T-helper 9 cell (primary cell): Measurements from ENCODE around the gene TIRAP.
"Not testable (repeated sequence)": the region's sequence is repeated elsewhere in the genome, so short reads cannot be mapped to it uniquely, and the experiment has no call there.

Experiments used
- DNase-seq: peaks from one replicate; pipeline ENCODE4 v3.0.0-alpha.2; 2020

Gene TIRAP

GRCh38 chr11:126288237-126288636, 5.3 kb downstream of the TIRAP start:
- DNase-seq, result no peak

DNA sequence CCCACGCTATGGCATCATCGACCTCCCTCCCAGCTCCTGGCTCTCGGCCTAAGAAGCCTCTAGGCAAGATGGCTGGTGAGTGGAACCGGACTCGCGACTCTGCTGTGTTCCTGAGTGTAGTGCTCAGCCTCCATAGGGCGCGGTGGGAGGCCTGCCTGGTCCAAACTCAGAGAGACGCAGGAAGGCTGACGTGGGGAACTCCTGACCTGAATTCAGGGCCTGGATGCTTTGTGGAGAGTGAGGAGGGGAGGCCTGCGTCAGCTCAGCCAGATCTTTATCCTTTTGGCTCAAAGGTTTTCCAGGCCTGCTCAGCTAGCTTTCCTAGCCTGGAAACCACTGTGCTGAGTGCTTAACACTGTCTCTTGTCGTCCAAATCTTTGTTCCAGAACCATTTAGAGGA, 8.0 kb downstream of the TIRAP start:
- no peak for DNase-seq

GRCh38 chr11:126293726-126294125, 10.8 kb downstream of the TIRAP start:
- no peak for DNase-seq

DNA sequence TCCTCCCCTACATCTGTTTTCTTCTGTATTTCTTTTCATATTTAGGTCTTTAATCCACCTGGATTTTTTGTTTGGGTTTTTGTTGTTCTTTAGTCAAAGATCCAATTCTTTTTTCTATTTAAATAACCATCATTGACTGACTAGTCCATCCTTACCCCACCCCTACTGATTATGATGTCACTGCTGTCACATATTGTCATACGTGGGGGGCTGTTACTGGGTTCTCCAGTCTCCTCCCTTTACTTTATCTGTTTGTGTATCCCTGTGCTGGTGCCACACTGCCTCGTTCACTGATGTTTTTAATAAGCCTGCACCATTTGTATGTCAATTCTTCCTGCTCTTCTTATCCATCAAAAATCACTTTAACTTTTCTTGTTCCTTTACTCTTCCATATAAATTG, 14.1 kb downstream of the TIRAP start:
- no peak for DNase-seq

- DNase-seq, result peak; percentile 75
Observed at GRCh38 chr11:126303623-126304456, 20.9 kb downstream of the TIRAP start, which contains the start of gene DCPS. DCPS (plus strand) TSS chr11:126304060; CDS start chr11:126304081, 21 bp downstream.

GRCh38 chr11:126304457-126305075, 21.7 kb downstream of the TIRAP start:
- no peak for DNase-seq

DNA sequence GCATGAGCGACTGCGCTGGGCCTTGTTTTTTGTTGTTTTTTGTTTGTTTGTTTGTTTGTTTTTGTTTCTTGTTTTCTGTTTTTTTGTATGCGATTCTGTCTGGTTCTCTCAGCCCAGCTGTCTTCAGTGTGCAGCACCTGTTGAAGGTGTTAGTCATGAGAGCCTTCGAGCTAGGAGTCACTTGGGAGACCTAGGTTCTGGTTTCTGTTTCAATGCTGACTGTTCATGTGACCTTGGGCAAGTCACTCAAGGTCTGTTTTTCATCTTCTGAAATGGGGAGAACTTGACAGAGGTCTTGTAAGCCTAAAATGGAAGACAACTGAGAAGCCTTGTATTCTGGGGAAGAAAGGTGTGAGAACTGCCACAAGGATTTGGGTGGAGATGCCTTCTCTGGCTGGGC, 22.8 kb downstream of the TIRAP start:
- no peak for DNase-seq

DNA sequence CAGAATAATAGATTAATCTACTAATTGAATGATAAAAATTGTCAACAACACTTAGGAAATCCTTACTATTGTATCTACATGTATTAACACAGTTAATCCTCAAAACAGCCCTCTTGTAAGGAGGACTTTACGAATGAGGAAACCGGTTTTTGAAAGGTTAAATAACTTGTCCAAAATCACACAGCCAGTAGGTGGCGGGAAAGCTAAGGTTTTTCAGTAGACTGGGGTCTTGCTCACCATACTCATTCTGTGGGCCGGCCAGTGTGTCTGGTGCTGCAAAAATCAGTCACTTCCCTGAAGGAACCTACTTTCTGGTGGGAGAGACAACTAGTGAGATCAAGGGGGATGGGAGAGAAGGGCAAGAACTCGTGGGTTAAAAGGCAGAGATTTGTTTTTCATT, 24.8 kb downstream of the TIRAP start:
- no peak for DNase-seq

DNA sequence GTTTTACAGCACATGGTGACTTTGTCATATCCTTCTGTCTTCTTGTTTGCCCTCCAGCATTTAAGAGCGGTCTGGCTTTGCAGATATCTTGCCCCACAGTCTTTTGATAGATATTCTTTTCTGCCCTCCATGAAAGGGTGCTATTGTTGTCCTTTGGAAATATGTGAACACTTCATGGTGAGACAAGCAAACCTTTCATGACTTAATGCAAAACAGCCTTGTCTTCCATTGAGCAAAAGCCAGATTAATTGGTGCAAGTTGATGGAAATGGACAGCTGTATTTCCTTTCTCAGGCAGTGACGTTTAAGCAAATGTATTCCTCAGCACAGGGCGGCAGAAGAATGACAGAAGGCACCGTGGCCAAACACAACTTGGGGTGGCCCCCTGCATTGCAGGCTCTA, 25.4 kb downstream of the TIRAP start:
- DNase-seq, result no peak

DNA sequence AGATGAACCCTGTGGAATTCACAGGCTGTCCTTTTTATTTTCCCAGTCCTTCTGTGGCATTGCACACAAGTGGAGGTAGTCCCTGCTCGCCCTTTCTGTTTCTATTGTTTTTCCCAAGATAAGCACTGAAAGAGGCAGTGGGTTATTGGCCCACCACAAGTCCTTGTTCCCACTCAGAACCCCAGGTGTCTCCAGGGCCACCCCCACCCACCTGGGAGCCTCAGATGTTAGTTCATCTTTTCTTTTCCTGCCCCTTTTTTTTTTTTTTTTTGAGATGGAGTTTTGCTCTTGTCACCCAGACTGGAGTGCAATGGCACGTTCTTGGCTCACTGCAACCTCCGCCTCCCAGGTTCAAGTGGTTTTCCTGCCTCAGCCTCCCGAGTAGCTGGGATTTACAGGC, 25.9 kb downstream of the TIRAP start:
- DNase-seq, result not testable (repeated sequence)

DNA sequence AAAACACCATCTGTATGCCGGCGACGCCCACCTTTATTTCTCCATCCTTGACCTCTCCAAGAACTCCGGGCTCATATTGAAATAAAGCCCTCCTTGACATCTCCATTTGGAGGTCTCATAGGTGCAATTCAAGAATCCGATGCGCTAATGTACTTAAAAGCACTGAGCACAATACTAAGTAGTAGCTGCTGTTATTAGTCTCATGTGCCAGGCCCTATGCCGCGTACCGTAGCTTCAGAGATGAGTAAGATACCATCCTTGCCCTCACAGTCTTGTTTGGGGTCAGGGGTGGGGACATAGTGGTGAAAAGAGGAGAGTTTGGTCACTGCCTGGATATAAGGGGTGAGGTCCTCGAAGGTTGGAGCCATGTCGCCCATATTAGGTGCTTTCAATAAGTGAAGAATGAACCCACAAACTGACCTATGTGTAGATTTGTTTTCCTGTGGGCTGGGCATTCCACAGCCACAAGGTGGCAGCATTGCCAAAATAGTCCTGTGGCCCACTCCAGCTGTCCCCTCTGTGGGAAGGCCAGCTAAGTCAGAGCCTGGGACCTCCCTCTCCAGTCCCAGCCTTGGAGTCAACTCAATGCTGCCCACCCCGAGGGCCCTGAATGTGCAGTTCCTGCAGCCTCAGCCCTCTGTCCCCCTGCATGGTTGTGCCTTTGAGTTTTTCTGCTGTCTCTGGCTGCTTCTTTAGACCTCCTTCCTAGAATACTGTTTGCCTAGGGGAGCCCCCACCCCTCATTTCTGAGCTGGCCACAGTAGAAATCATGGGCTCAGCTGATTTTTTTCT, 27.5 kb downstream of the TIRAP start:
- peak; percentile 26 for DNase-seq

- no peak for DNase-seq
Observed at GRCh38 chr11:126310992-126311310, 28.1 kb downstream of the TIRAP start.

- no peak for DNase-seq
Observed at GRCh38 chr11:126311401-126312291, 28.8 kb downstream of the TIRAP start.

GRCh38 chr11:126312961-126313360, 30.1 kb downstream of the TIRAP start:
- DNase-seq, result no peak

- no peak for DNase-seq
Observed at GRCh38 chr11:126313826-126314225, 30.9 kb downstream of the TIRAP start.

- no peak for DNase-seq
Observed at GRCh38 chr11:126317432-126317755, 34.5 kb downstream of the TIRAP start.

DNA sequence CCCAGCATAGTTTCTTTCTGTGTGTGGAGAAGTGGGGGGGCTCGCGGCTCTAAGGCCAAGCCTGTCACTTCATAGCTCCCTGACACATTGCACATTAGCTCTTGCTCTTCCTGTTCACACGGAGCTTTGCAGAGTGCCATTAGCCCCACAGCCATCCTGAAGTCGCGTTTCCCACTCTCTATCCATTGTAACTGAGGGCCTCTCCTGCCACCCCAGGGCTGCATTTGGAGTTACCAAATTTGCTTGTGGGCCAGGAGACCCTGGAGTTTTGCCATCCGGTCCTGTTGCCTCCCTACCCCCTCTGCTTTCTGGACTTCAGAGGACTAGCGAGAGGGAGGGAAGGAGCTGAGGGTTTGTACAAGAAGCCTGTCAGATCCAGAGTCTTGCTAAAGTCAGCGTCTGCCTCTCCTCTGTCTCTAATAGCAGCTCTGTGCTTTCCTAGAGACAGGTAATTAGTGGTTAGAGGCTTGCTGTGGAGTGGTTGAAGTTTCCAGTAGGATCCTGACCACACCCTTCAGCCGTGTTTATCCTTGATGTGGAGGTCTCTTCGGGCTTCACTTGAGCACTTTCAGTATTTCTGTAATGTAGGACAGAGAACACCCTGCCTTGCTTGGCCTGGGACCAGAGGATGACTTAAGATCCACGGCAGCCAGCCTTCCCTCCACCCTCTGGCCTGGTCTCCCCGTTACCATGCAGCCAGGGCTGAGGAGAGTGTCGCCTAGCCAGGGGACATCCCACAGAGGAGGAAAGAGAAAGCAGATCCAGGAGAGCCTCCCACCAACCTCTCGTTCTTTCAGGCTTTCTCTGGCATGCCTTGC, 35.1 kb downstream of the TIRAP start:
- DNase-seq, result no peak

- no peak for DNase-seq
Observed at GRCh38 chr11:126318574-126319373, 35.9 kb downstream of the TIRAP start.

- DNase-seq, result no peak
Observed at GRCh38 chr11:126319374-126319740, 36.5 kb downstream of the TIRAP start.

- DNase-seq, result no peak
Observed at GRCh38 chr11:126322996-126323395, 40.1 kb downstream of the TIRAP start.
